CD4-positive, alpha-beta T cell treated with Interleukin-4 for 1 hour (primary cell): ENCODE results near the gene ARAP3.

Source experiments
- DNase-seq, 2 donors: peaks; one replicate each; pipeline ENCODE4 v3.0.0-alpha.2; 2020 to 2022

ARAP3 gene

DNA sequence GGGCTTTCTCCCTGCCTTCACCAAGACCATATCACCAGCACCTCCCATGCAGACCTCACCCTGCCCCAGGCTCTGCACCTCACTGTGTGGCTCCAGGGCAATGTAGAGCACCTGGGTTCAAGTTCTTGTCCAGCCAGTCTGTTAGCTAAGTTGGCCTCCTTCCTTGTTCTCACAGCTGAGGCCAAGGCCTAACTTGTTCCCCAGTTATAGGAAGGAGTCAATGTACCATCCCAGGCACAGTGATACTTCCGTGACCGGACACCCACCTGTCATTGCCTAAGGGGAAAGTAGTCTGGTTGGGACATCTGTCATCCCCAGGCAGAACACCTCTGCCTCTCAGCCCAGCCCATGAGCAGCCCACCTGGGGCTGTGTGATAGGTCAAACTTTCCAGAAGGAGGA, 14.4 kb upstream of the ARAP3 start:
- no peak for DNase-seq

DNA sequence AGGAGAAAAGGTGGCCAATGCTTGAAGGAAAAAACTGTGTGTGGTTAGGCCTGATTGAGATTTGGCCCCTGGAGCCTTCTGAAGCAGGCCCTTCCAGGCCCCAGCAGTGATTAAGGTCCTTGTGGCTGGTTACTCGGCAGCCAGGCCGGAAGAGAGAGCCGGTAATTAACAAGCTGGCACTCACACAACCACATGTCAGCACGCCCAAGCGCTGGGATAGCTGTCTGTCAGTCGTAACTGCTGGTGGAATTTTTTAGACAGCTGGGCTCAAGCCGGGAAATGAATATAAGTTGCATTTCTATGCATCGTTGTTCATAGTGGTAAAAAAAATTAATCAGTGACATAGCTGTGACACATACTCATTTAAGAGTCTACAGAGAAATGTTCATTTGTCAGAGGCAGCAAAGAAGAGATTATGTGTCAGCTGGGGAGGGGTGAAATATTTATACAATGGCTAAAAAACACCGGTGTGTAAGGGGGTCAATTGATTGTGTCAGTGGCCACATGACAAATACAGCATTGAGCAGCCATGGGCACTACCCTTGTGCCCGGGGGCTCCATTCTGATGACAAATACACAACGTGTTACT, 13.7 kb upstream of the ARAP3 start:
- DNase-seq: no peak

DNA sequence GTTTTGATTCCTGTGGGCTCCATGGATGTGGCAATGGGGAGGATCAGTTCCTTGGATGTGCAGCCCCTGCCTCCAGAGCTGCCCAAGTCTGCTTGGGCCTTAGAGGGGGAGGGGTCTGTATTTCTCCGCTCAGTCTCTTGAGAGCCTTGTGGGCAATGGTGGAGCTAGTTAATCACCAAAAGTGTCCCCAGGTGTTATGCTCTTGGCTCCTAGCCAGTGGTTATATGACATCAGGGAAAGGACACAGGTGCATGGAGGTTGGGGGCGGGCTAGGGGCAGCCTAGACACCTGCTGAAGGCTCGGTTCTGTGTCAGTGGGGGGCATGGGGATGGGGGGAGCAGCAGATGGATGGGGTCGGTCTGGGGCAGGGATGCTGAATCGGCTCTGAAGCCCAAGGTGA, 12.4 kb upstream of the ARAP3 start:
- DNase-seq: no peak

DNA sequence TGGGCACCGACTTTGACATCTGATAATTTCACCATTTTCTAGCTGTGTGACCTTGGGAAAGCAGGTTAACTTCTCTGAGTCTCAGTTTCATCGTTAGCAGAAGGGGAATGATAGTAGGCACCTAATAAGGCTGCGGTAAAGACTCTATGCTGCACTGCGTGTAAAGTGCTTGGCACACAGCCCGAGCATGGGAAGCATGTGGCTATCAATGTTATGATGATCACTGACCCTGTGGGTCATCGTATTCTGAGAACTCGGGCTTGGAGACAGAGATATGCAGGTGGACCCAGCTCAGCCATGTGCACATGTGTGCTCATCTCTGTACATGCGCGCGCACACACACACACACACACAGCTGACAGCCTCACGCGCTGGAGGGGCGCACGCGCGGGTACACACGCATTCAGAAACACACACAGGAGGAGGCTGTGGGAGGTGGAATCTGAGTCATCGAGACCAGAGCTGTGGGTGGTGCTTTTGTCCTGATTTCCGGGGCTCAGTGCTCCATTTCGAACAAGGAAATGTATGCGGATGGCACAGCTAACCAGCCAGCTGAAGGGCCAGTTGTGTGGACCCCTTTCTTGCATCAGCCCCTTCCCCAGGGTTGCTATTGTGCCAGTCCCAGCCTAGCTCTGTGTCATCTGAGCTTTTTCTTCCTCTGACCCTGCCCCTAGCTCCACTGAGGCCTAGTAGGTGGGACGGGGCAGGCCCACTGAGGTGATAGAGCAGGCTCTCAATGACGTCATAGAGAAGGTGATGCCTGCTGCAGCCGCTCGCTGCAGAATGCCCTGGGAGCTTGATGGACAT, 11.1 kb upstream of the ARAP3 start:
- DNase-seq: peak; percentile 47 to 72

DNA sequence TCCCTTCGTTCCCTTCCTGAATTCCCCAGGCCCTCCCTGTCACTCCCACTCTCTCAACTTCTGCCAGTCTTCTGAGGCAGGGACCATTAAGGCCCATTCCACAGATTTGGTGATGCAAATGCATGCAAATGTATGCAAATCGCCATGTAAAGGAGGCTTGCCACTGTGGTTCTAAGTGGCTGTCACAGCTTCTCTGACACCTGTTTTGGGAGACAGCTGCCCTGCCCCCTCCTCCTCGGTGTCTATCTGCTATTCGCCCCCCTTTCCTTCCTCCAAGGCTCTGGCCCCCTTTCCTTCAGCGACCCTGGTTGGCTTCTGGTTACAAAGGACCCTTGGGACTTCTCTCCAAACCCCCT, 10.5 kb upstream of the ARAP3 start:
- no peak for DNase-seq

DNA sequence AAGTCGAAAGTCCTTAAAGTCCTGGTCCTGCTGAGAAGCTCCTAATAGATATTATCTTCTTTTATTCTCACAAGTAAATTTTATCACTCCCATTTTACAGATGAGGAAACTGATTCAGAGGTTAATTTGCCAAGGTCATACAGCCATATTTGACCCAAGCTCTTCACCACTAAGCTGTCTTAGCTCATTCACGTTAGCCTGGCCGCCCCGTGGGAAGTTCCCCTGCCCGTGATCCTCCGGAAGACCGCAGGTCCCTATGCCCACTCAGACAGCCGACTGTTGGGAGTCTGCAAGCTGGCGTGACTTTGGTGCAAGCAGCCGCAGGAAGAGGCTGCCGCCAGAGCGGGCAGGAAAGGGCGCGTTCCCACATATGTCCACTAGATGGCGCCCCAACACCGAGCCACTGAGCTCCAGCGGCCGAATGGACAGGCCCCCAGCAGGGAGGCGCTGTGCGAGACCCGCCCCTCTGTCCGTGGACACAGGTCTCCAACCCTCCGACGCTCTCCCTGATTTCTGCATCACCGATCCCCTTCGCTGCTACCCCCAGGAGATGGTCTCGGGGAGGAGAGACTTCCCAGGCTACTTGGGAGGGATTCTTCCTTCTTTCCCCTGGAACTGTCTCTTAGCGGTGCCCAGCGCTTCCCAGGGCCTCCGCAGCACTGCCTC, 10.0 kb upstream of the ARAP3 start:
- peak; percentile 84 to 87 for DNase-seq

DNA sequence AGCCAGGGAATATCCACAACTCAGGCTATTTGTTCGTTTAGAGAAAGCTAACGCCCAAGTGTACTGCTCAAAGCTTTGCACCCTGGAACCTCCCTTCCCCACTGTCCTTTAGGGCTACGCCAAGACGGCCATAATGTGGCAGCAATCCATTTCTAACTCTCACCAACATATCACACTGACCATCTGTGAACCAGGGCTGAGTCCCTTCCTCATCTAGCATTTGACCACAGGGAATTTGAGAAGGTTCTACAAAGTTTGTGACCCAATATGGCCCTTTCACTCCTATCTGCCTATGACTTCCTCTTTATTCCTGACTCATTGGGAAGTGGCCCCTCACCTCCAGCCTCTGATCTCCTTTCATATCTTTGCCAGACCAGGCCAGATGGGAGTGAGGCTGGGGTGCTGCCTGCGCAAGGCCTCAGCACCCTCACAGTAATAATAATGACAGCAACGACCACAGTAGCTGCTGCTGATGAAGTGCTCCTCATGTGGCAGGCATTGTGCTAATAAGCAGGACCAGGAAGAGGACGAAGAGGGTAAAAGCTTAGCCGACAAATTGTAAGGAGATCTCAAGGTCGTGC, 9.3 kb upstream of the ARAP3 start:
- DNase-seq: no peak

DNA sequence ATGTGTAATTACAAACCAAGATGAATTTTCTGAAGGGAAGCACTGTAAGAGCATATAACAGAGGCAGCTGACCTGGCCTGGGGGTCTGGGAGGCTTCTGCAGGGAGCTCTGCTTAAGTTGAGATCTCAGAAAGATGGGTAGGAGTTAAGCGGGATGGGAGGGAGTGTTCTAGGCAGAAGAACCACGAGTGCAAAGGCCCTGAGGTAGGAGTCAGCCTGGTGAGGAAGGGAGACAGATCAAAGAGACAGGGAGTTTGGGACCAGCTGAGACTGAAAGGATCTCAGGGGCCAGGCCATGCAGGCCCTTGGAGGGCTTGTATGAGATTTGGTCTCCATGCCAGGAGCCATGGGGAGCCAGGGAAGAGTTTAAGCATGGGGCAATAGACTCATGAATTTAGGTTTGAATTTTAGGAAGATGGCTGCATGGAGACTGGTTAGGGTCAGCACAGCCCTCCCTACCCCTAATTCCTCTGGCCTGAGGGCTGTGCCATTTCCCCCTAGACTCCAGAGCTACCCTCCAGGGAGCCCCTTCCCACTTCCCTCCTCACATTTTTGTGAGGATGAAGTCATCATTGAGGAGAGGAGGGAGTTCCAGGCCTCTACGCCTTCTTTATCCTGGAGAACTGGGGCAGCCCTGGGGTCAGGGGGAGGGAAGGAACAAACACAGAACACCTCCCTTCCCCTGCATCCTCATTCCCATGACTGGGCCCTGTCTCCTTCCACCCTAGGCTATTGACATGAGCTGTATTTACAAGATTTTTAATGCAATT, 4.8 kb upstream of the ARAP3 start:
- DNase-seq: no peak

DNA sequence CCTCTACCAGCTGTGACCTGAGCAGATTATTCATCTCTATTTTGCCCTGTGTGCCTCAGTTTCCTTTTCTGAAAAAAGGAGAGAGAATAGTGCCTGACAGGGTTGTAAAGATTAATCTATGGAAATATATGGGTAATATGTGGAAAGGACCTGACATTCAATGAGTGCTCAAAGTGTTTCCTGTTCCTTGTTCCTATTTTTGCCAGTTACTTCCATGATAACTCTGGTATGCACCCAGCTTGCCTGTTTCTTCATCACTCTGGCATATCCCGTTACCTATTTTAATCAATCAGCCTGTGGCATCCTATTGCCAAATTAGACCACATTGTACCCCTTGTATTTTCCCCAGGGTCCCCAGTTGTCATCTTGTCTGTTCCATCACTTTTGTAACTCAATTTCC, 3.6 kb upstream of the ARAP3 start:
- no peak for DNase-seq

DNA sequence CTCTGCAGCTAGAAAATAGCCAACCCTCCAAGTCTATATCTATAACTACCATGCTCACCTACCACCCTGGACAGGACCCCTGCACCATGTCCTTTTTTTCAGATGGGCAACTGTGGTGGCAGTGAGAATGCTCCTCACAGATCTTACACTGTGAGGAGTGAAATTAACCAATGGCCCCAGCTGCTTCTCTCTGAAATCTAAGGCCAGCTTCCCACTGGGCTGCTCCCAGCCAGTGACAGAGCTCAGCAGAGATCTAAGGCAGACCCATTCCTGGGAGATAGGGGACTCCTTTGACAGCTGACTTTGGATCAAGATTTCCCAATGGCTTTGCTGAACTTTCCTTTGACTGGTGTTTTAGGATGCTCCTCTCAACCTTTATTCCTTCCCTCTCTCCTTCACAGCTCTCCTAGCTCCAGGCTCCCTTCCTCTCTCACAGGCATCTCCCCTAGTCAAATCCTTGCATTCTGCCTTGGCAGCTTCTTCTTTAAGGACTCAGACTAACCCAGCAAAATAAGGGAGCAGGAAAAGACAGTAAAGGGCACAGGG, 1.6 kb upstream of the ARAP3 start:
- no peak for DNase-seq

DNA sequence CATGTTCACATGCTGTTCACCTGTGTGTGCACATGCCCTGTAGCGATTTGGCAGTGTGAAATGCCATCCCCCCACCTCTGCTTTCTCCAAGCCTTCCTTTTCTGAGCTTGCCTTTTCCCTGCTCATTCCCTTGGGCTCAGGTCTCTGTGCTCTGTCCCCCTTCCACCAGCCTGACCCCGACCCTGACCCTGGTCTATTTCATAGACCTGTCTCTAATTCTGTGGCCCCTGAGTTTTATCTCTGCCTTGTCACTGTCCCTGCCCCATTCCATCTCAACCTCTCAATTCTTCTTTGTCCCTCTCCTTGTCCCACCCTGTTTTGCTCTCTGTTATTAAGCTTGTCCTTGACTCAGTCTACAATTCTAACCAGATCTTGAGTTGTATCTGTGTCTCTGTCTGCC, 735 bp downstream of the ARAP3 start:
- DNase-seq: no peak

DNA sequence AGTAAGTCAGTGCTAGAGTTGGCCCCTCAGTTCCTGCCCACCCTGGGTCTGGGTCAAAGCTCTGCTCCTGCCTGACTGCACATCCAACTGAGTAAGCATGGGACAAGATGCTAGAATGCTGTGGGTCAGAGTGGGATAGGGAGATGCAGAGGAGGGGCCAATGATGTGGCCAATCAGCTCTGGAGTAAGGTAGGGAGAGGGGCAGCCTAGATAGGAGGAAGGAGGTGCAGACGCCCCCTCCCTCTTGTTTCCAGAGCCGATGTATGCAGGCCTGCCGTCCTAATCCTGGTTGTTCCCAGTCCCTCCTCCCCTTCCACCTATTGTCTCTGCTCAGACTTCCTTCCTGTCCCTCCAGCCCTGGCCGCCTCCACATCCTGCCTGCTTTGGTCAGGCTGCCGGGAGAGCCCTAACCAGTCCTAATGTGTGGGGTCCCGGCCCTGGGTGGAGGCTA, 1.3 kb downstream of the ARAP3 start:
- no peak for DNase-seq

DNA sequence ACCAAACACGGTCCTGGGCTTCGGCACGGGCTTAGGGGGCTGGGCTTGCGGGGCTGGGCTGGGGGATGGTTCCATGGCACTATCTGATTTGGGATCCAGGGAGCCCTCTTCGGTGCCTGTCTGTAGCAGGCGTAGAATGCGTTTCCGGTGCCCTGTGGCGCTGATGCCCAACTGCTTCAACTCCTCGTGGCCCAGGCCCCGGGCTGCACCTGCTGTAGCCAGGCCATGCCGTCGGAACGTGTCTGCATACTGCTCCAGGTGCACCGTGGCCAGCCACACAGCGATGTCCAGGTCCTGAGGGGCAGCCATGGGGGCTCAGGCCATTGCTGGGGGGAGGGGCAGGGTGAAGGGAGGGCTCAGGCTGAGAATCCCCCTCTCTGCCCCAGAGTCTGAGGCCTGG, 1.9 kb downstream of the ARAP3 start:
- no peak for DNase-seq

DNA sequence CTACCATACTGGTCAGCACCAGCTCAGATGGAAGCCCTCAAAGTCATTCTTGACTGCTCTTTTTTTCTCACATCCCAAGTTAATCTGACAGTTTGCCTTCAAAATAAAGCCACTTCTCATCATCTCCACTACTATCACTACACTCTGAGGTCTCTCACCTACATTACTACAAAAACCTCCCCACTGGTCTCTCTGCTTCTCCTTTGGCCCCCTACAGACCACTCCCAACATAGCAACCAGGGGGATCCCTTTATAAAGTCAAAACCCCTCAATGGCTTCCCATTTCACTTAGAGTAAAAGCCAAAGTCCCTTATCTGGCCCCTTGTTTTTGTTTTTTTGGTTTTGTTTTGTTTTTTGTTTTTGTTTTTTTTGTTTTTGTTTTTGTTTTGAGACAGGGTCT, 4.6 kb downstream of the ARAP3 start:
- DNase-seq: no peak

DNA sequence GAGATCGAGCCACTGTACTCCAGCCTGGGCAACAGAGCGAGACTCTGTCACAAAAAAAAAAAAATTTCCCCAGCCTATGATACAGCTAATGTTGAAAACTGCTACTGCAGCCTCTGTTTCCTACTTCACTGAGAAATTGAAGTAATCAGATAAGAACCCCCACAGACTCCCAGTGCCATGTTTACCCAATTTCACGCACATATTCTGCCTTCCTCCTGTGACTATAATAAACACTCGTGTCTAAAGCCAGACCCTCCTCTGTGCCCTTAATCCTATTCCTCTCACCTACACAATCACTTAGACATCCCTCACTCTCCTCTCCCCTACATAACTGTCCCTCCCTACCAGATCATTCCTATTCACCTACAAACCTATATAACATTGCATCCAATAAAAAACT, 6.4 kb downstream of the ARAP3 start:
- DNase-seq: no peak

DNA sequence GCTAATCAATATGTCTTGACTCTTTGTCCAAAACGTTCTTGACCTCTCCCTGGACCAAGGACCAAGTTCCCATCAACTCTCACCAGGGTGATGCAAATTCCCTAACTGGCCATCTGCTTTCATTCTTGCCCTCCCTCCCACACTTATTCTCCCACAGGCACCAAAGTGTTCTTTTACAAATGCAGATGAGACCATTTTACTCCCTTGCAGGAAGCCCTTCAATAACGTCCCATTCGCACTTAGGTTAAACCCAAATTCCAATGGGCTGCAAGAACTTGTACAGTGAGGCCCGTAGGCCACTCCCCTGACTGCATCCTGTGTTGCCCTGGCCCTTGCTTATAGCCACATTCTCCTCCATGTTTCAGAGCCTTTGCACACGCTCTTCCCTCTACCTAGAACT, 7.3 kb downstream of the ARAP3 start:
- DNase-seq: no peak

DNA sequence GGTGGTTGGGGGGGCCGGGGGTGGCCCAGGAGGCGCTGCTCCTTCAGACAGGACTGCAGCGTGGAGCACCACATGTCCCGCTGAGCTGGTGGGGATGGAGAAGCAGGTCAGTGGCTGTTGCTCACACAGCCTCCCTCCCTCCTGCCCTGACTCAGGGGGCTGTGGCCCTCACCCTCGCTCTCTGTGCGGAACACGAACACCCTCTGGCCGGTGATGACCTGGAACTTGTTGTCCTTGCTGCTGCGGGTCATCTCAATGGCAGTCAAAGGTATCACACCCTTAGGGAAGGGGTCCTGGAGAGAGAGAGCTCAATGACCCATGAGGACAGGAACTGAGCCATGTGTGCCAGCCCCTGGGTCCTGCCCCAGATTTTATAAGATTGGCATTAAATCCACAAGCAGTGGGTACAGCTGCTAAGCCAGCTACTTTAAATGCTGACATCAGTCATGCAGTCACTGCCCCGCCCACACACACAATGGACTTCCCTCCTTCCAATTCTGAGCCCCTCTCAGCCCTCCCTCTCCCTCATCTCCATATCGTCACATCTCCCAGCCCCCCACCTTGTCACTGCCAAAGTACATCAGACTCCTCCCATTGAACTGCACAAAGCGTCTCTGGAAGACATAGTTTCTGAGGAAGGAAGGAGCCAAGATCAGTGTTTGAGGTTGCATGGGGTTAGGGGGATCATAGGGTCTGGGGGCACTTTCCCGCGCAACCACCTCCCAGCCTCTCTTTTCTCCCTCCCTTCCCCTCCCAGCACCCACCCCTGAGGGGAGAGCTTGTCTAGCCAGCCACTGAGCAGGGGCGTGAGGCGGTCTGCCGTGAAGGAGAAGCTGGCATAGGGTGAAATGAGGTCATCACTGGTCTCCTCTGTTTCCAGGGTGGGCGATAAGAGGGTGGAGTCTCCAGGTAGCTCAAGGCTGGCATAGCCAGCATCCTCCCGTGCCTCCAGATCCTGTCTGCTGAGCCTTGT, 8.9 kb downstream of the ARAP3 start:
- no peak for DNase-seq

DNA sequence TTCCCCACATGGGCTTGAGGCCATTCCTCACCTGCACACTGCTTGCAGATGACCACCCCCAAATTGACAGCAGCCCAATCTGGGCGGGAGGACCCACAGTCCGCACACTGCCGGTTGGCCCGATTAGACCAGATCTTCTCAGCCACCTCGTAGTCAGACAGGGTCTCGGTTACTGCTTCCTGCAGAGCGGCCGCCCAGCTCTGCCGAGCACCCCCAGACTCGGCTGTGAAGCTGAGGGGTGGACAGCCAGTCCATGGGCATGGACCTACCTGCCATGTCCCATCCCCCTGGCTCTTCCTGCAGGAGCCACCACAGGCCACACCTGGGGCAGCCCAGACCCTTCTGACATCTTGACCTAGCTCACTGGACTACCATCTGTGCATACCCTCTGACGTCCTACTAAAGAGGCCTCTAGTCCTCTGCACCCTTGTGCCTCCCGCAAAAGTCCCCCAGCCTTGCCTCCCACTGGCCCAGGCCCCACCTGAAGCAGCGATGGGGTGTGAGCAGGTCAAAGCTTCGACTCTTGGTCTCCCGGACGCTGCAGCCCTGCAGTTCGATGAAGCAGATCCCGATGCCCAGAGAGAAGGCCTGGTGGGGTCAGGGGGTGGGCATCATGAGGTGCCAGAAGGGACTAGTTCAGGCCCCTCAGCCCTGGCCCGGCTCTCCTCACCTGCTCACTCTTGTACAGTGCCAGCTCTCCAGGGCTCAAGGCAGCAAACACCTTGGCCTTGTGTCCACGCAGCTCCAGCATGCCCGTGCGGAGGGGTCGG, 9.8 kb downstream of the ARAP3 start:
- no peak for DNase-seq

DNA sequence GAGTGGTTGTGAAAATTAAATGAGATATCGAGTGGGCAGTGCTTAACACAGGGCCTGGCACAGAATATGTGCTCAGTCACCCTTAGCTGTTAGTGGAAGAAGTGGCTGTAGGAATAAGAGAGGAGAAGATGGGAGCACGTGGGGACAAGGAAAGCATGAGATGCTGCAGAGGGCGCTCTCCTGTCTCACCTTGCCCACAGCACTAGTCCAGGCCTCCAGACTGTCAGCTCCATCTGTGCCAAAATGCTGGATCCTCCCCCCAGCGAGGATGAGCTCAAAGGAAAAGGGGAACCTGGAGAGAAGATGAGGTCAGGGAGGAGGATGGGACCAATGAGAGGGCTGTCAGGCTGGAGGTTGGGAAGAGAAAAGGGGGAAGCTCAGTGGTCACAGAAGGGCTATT, 12.5 kb downstream of the ARAP3 start:
- DNase-seq: no peak

DNA sequence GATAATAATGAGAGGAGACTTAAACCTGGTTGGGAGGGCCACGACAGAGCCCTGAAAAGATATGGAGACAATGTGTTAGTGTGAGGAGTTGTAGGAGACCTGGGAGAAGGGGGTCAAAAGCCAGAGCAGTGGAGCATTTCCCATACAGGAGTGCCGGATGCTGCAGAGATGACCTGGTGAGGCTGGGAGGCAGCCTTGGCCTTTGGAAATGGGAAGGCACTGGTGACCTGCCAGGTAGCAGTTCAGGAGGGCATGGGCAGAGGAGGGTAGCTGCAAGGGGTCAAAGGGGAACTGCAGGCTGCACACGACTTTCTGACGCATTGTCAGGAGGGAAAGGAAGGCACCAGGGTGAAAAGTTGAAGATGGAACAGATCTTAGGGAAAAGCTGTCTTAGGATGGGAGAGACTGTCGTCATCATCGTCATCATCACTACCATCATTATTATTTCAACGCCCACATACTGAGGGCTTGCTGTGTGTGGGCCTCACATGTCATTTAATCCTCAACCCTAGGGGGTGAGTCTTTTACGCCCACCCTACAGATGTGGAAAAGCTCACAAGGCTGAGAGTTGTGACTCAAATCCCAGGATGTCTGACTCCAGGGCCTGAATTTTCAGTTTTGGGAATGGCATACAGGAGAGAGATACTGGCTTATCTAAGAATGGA, 13.3 kb downstream of the ARAP3 start:
- no peak for DNase-seq
